CD4-positive, alpha-beta T cell treated with Interleukin-2 at 100 ng/mL for 4 hours (primary cell): ENCODE measurements around the gene RPS6KL1.

Source experiments
- DNase-seq: peaks from one replicate; pipeline ENCODE4 v3.0.0-alpha.2; 2020; ENCODE audit warnings: low spot score

RPS6KL1 gene

DNA sequence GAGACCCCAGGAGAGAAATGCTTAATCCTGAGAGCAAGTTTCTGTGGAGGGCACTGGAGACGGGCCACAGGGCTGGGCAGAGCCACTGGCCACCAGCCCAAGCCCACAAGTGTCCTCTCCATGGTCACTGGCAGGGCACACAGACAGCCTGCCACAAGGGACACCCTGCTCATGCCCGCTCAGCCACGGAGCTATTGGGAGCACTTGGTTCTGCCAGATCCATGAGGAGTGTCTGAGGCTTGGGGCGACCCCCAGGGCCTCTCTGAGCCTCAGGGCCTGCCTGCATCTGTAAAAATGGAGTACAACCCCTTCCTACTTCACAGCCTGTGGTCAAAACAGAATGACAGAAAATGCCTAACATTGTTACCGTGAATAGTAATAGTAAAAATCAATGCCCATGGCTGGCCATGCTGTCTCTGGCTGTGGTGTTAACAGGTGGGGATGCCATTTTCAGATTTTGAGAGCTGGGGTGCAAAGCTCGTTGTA, 29.2 kb upstream of the RPS6KL1 start:
- no peak for DNase-seq

DNA sequence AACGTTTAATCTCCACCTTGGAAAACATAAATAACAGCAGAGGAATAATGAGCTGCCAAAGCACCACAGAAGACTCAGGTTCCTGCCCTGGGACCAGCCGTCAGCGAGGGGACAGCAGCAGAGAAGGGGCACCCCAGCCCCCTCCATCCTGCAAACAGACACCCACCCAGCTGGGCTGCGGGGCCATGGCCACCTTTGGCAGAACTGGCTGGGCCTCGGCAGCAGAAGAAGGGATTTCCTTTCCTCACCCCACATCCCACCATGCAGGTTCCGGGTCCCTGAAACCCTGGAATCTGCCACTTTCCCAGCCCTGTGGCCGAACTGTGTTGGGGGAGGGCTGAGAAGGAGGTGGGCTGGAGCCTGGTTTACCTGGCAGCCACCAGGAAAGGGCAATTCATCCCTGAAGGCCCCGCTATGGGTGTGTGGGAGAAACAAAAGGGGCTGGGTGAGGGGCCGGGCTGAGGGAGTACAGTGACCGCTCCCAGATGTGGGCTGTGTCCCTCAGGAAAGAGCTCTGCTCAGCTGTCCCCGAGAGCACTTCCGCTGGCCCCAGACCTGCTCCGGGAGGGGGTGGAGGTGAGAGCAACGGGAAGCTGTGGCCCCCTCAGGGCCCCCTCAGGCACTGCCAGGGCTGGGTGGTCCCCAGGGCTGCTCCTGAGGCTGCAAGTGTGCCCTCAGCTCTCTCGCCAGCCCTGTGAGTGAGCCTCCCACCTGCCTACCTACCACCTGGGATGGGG, 28.6 kb upstream of the RPS6KL1 start:
- no peak for DNase-seq

GRCh38 chr14:74950795-74951442, 27.9 kb upstream of the RPS6KL1 start:
- DNase-seq: no peak

DNA sequence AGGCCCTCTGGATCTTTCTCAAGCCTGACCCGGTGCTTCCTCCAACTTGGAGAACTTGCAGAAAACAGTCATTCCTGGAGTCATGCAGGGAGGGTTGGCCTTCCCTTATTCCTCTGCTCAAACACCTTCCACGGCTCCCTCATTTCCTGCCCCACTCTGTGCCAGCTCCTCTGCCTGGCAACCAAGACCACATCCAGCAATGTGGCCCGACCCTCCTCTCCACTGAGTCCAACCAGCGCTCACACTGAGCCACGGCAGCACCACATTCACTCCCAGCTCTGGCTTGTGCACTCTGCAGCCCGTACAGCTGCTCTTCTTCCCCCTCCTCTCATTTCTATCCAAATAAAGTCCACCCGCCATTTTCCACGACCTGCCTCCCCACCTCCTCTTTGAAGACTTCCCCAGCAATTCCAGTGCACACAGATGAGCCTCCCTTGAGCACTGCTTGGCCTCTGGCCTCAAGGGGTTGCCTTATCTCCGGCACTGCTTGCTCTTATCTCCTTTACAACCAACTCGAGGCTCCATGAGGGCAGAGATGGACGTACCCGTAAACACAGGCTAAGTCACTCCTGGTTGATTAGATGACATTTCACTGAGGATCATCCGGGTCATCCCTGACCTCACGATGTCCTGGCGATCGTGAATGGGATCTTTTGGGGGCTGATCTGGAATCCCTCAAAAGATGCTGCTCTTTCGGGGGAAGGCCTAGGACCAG, 27.0 kb upstream of the RPS6KL1 start:
- DNase-seq: no peak

DNA sequence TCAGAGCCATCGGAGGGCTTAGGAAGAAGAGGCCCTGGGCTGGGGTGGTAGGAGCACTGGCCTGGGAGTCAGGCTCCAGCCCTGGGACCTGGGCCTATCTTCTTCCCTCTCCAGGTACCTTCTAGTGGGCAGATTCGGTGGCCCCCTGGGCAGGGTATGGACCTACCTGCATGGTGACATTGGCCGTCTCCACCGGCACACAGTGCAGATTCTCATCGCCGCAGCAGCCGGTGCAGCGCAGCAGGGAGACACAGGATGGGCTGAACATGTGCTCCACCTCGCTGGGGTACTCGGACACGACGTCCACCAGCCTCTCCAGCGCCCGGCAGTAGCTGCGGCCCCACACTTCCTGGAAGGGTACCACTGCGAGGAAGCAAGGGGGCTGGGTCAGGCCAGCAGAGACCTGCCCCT, 26.1 kb upstream of the RPS6KL1 start:
- no peak for DNase-seq

DNA sequence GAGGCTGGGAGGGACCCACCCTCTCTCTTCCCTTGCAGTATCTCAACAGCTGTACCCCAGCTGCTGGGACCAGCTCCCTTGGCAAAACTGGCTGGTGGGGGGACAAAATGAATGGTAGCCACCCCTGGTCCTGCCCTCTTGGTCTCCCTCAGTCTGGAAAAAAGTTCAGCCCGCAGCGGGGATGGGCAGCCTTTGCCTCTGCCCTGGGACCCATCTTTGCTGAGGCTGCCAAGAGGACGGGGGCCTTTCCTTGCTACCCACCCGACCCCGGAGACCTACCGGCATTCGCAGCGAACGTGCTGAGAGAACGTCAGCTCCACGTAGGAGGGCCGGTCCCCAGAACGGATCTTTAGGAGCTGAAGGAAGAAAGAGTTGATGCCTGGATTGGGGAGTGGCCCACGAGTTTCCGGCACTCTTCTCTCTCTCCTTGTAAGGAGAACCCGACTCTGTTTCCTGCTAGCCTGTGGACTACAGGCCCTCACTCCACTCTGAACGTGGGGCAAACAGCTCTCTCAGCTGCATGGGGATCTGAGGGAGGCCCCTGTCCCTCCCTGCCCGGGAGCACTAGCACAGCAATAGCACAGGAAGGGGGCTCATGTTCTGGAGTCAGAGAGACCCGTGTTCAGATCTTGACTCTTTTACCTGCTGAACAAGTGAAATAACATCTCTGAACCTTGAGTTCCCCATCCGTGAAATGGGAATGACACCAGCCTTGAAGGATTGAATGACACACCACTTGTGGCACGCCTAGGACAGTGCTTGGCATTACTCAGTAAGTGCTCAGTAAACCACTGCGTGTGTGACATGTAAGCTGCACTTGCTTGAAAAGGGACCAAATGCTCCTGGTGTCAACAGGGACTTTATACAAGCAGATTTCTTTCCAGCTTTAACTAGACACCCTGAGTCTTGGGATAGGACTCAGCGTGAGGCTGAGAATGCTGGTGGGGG, 25.4 kb upstream of the RPS6KL1 start:
- no peak for DNase-seq

DNA sequence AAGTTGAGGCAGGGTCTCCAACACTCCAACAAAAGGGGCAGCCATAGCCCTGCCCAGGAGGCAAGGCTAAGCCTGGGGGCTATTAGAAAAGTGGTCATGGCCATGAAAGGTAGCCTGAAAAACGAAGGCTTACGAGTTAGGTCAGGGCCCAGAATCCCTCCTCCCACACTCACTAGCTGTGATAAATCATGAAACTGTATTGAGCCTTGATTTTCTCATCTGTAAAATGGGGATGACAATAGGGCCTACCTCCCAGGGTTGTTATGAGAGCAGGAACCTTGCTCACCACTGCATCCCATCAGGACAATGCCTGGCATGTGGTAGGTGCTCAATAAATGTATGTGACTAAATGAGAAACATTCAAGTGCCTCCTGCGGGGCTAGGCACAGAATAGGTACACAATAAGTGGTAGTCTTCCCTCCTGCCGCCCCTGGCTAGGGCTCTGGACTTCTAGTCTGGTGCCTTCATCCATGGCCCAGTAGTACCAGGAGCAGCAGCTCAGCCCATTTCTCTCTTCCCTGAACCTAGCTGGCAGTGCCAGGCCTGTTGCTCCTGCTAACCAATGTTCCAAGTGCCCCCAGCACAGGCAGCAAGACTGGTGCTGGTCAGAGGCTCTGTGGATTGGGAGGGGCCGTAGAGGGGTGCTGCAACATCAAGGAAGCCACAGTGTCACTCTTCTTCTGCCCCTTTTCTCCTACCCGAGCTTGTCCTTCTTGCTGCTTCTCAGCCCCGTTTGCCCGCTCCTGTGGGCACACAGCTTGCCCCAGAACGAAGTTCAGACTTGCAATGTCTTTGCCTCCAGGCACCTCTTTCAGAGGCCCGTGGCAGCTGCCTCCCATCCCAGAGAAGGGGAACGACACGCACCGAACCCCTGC, 24.5 kb upstream of the RPS6KL1 start:
- no peak for DNase-seq

- no peak for DNase-seq
Measured at GRCh38 chr14:74946659-74947281, 23.7 kb upstream of the RPS6KL1 start.

GRCh38 chr14:74945852-74946658, 23.0 kb upstream of the RPS6KL1 start:
- peak; percentile 79 for DNase-seq

GRCh38 chr14:74945261-74945851, 22.3 kb upstream of the RPS6KL1 start:
- peak; percentile 15 for DNase-seq

DNA sequence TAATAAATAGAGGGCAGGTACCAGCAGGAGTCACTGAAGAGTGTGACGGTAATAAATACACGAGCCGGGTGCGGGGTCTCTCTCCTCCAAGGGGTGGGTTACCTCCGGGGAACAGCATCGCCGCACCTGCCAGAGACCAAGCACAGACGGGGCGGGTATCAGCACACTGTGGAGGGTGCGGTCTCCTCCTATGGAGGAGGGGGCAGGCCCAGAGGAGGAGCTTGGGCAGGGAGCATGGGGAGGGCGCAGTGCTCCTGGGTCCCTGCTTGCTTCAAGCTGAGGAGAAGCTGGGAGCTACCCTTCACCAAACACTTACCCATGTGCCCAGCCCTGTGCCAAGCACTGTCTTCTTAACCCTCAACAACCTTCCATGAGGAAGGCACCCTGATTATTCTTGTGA, 19.5 kb upstream of the RPS6KL1 start:
- no peak for DNase-seq

DNA sequence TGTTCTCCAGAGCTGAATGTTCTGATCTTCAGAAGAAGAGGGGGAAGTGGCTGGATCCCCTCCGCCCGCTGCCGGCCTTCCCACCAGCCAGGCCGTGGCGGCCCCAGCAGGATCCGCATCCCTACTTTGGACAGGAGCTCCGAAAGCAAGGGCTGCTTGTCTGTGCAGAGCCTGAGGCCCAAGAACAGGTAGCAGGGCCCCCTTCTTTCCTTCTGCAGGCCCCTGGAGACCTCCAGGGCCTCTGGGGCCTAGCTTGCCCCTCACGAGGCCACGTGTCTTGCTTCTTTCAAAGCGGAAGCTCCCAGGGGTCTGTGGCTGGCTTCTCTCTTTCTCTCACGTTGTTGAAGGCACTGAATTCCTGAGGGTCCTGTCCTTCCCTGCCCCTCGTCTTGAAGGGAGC, 19.1 kb upstream of the RPS6KL1 start:
- no peak for DNase-seq

- DNase-seq: peak; percentile 62
Measured at GRCh38 chr14:74941676-74942097, 18.6 kb upstream of the RPS6KL1 start.

GRCh38 chr14:74940956-74941565, 18.0 kb upstream of the RPS6KL1 start:
- no peak for DNase-seq

GRCh38 chr14:74938531-74939495, 15.8 kb upstream of the RPS6KL1 start:
- DNase-seq: no peak

- no peak for DNase-seq
Measured at GRCh38 chr14:74937171-74937570, 14.1 kb upstream of the RPS6KL1 start.

GRCh38 chr14:74936731-74937130, 13.7 kb upstream of the RPS6KL1 start:
- no peak for DNase-seq
